Endothelial cell of umbilical vein (primary cell): Measurements from ENCODE around the gene NR1H3. TPM values are rescaled to one million over a fixed set of nuclear protein-coding genes. Genes with fewer than 3 reads are reported as not detected.

Experiments used
- BruUV-seq: library from RNA; stranded (reverse); fragments of 400-500 nt; replicated peaks from 2 replicates; lab custom pipeline; 2021; lab: Mats Ljungman, UMichigan
- CTCF ChIA-PET: fragments of 300-600, 350-600 bp; sonication (Branson Sonifier 250); formaldehyde crosslinking; loops from one replicate; lab custom pipeline; 2021; ENCODE audit warnings: antibody characterized with exemption, inconsistent platforms; lab: Charles Lee
- POLR2A ChIA-PET: fragments of 300-600, 350-600 bp; sonication (Branson Sonifier 250); formaldehyde crosslinking; loops from one replicate; lab custom pipeline; 2021; ENCODE audit warnings: antibody characterized with exemption, inconsistent platforms; lab: Charles Lee
- DNase-seq: peaks from one replicate; pipeline ENCODE4 v3.0.0-alpha.2; 2011; ENCODE audit warnings: low read depth, low spot score
- FAIRE-seq: peaks from 2 replicates; lab custom pipeline; 2011; peaks lifted over from hg19 to GRCh38; lab: Jason Lieb, UNC
- H2AFZ ChIP-seq: 2 replicates; pipeline ENCODE4 v1.6.0; 2012; ENCODE audit warnings: low read depth, low read length, control low read depth, inconsistent platforms
- H3K27ac ChIP-seq: 2 replicates; pipeline ENCODE4 v1.5.1; 2011; ENCODE audit warnings: low read depth, mild to moderate bottlenecking, control low read depth, low read length, moderate library complexity; ENCODE audit not compliant: insufficient read depth
- H3K27me3 ChIP-seq, 2 experiments: 2 replicates each; pipeline versions ENCODE4 v1.6.0 to v1.6.1; 2011; ENCODE audit warnings: low read length in 2 of 2, mixed read lengths in 1 of 2; ENCODE audit not compliant: control insufficient read depth in 2 of 2, insufficient read depth in 2 of 2
- H3K36me3 ChIP-seq, 2 experiments: 2 replicates in 1 of 2; 3 replicates in 1 of 2; pipeline ENCODE4 v1.5.1; 2011; ENCODE audit warnings: low read length in 2 of 2, mild to moderate bottlenecking in 1 of 2, moderate library complexity in 1 of 2; ENCODE audit not compliant: control insufficient read depth in 2 of 2, insufficient read depth in 2 of 2; ENCODE audit errors: extremely low read depth in 1 of 2
- H3K4me1 ChIP-seq: 3 replicates; pipeline ENCODE4 v1.5.1; 2011; ENCODE audit warnings: mild to moderate bottlenecking, low read length; ENCODE audit not compliant: control insufficient read depth, insufficient read depth; ENCODE audit errors: extremely low read depth
- H3K4me2 ChIP-seq: 2 replicates; pipeline ENCODE4 v1.6.1; 2011; ENCODE audit warnings: low read length, control low read depth, mixed read lengths; ENCODE audit not compliant: insufficient read depth
- H3K4me3 ChIP-seq, 3 experiments: fragments of 200-600 bp in 1 of 3; sonication (generic), shearing (Covaris generic) in 1 of 3; replicated peaks in 1 of 3; 2 replicates each; pipeline ENCODE4 v1.5.1; 2011 to 2016; ENCODE audit warnings: control low read depth in 3 of 3, low read length in 3 of 3, mild to moderate bottlenecking in 2 of 3, inconsistent platforms in 1 of 3, low read depth in 1 of 3, moderate library complexity in 1 of 3; ENCODE audit not compliant: insufficient read depth in 1 of 3
- H3K79me2 ChIP-seq: 2 replicates; pipeline ENCODE4 v1.6.0; 2012; ENCODE audit warnings: low read length, inconsistent platforms; ENCODE audit not compliant: control insufficient read depth, insufficient read depth
- H3K9ac ChIP-seq: replicated peaks from 2 replicates; pipeline ENCODE3; 2011; ENCODE audit warnings: low read length, control low read depth; ENCODE audit not compliant: insufficient read depth; ENCODE audit errors: extremely low read depth
- H3K9me1 ChIP-seq: replicated peaks from 3 replicates; pipeline ENCODE4 v1.6.0; 2011; ENCODE audit warnings: mild to moderate bottlenecking, low read length; ENCODE audit not compliant: control insufficient read depth, insufficient read depth; ENCODE audit errors: extremely low read depth
- H3K9me3 ChIP-seq: replicated peaks from 2 replicates; pipeline ENCODE4 v1.5.1; 2012; ENCODE audit warnings: low read length, inconsistent platforms; ENCODE audit not compliant: control insufficient read depth, insufficient read depth
- H4K20me1 ChIP-seq: replicated peaks from 2 replicates; pipeline ENCODE3; 2011; ENCODE audit warnings: mild to moderate bottlenecking, low read length; ENCODE audit not compliant: control insufficient read depth, insufficient read depth; ENCODE audit errors: extremely low read depth
- EZH2 ChIP-seq: IDR thresholded peaks from 2 replicates; pipeline ENCODE4 v1.6.1; 2012; ENCODE audit warnings: borderline replicate concordance, low read depth, mild to moderate bottlenecking, moderate library complexity, low read length, inconsistent platforms; ENCODE audit not compliant: severe bottlenecking
- FOS ChIP-seq: IDR thresholded peaks from 2 replicates; pipeline ENCODE4 v1.6.1; 2011; ENCODE audit warnings: mild to moderate bottlenecking, low read length, moderate library complexity, borderline replicate concordance; ENCODE audit not compliant: insufficient read depth
- GATA2 ChIP-seq: IDR thresholded peaks from 2 replicates; pipeline ENCODE4 v1.7.0; 2011; ENCODE audit warnings: low read depth, mild to moderate bottlenecking, moderate library complexity, mixed read lengths, low read length; ENCODE audit not compliant: insufficient read length, insufficient read depth
- JUN ChIP-seq: IDR thresholded peaks from 2 replicates; pipeline ENCODE4 v1.6.1; 2011; ENCODE audit warnings: borderline replicate concordance, low read depth; ENCODE audit not compliant: insufficient read length, insufficient read depth
- MYC ChIP-seq: IDR thresholded peaks from one replicate; pipeline ENCODE4 v1.6.1; 2011; ENCODE audit warnings: mild to moderate bottlenecking, low read depth, low read length
- POLR2A ChIP-seq: IDR thresholded peaks from 2 replicates; pipeline ENCODE4 v1.6.1; 2012; ENCODE audit warnings: low read depth, mild to moderate bottlenecking, control low read depth, low read length
- POLR2AphosphoS5 ChIP-seq: IDR thresholded peaks from 2 replicates; pipeline ENCODE4 v1.6.1; 2012; ENCODE audit warnings: low read depth, mild to moderate bottlenecking, control low read depth, low read length, moderate library complexity; ENCODE audit not compliant: insufficient read depth
- dilution Hi-C: fragments of 300-500 bp; cut with MboI; formaldehyde crosslinking; loops from one replicate; pipeline ENCODE4 v1.15.0; 2019; ENCODE audit warnings: low sequenced_read_pairs; ENCODE audit not compliant: extremely low pct_ligation_motif_present
- intact Hi-C: fragments of 100-400 bp; cut with micrococcal nuclease; formaldehyde crosslinking; loops from one replicate; pipeline ENCODE4 v1.10.0; 2022
- polyA plus RNA-seq, 4 experiments: library from polyadenylated mRNA; depleted of rRNA in 3 of 4; stranded (reverse) in 3 of 4; unstranded in 1 of 4; fragments of >200 nt; gene quantifications; 2 replicates each; pipeline versions ENCODE4 v1.2.1 to v1.2.3, GENCODE V29; 2011 to 2012; ENCODE audit warnings: missing spikeins in 1 of 4
- total RNA-seq: library from RNA; stranded (reverse); gene quantifications from 2 replicates; pipeline ENCODE4 v1.2.3, GENCODE V29; 2021
- TF ChIP-seq, protein P1 (sequence below): IDR thresholded peaks from 2 replicates; pipeline ENCODE4 v1.6.1; 2011; ENCODE audit not compliant: insufficient read depth, insufficient read length
- TF ChIP-seq, protein P2 (sequence below), 2 donors: IDR thresholded peaks; 1 replicate in 1 of 2; 2 replicates in 1 of 2; pipeline ENCODE4 v1.5.1; 2011; ENCODE audit warnings: low read length in 2 of 2, mild to moderate bottlenecking in 2 of 2, moderate library complexity in 2 of 2, control low read depth in 1 of 2, inconsistent platforms in 1 of 2, low read depth in 1 of 2; ENCODE audit not compliant: insufficient read depth in 1 of 2; ENCODE audit errors: extremely low read depth in 1 of 2

Gene NR1H3
- total and polyA plus RNA-seq, 2 donors (not counting 3 experiments of a cell fraction or from before 2014, with no cell fraction given), result 9.8 to 16.3 TPM

DNA sequence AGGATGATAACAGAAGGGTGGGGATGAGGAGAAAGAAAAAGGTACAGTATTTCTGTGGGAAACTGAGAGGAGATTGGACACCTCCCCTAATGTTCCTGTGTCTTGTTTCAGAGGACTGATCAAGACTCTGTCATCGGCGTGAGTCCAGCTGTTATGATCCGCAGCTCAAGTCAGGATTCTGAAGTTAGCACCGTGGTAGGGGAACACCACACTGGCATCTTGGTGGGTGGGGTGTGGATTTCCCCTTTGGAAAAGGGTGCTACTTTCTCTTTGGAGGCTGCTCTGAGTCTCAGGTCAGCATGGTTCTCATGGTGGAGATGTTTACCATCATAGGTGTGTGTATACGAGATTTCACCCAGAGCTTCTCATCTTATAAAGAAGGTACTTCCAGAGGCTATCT is 37.6 kb downstream of the NR1H3 start:
- POLR2A ChIA-PET, result interaction anchor here (0.7 kb wide), 1 partner anchor 155 kb away, joined by 3 read pairs; no protein-coding TSS in a partner anchor
- Histone ChIP-seq H3K27ac (no peak overlapping the region), H3K4me1 (no peaks in the 10 kb centered on the region), H3K9me1 (no peaks in the 10 kb centered on the region), H3K36me3 (peaks cover 12 to 29% of the 10 kb centered on the region in 2 experiments), H4K20me1 (no peaks in the 10 kb centered on the region), H3K27me3 (no peaks in the 10 kb centered on the region), H3K79me2 (no peaks in the 10 kb centered on the region), H3K4me3 (no peak overlapping the region), H3K9me3 (no peaks in the 10 kb centered on the region), H2AFZ (no peak overlapping the region), H3K4me2 (no peak overlapping the region), H3K9ac (no peak overlapping the region)
- intact Hi-C loops, result no loop called here
- CTCF ChIA-PET, result interaction anchor here (0.9 to 2.1 kb wide), 2 partner anchors 11 to 59 kb away, joined by 3 to 8 read pairs; no protein-coding TSS in a partner anchor
- no TSS peak for BruUV-seq
- TF ChIP-seq GATA2, result no peak
- no peak for TF ChIP-seq FOS
- TF ChIP-seq EZH2, result no peak
- FAIRE-seq (no peak), DNase-seq (no peak)
- dilution Hi-C loops, result no loop called here

DNA sequence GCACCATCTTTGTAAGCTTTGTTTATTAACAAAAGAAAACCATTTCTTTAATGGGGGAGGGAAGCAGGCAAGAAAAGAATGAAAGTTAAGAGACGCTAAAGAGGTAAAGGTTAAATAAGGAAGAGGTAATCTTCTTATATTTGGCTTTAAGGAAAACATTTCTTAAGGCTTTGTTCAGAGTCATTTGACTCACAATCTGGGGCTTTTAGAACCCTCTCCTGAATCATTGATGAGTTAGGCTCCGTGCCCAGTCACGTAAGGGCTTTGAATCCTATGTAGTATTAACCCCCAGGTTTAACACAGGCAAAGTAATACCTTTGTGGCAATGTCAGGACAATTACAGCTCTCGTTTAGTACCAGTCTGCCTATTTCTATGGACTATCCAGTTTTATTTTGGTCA is 38.2 kb downstream of the NR1H3 start:
- ChIA-PET POLR2A (interaction anchor here (0.6 to 0.7 kb wide), 2 partner anchors 155 to 877 kb away, joined by 3 to 4 read pairs; no protein-coding TSS in a partner anchor), CTCF (interaction anchor here (0.9 to 2.1 kb wide), 2 partner anchors 11 to 59 kb away, joined by 3 to 8 read pairs; no protein-coding TSS in a partner anchor)
- Histone ChIP-seq H3K9ac (no peak overlapping the region), H2AFZ (no peak overlapping the region), H3K27ac (no peak overlapping the region), H3K4me3 (no peak overlapping the region), H3K27me3 (no peaks in the 10 kb centered on the region), H3K4me2 (no peak overlapping the region), H3K9me3 (no peaks in the 10 kb centered on the region), H3K79me2 (no peaks in the 10 kb centered on the region), H3K4me1 (no peaks in the 10 kb centered on the region), H3K9me1 (no peaks in the 10 kb centered on the region), H3K36me3 (peaks cover 12 to 24% of the 10 kb centered on the region in 2 experiments), H4K20me1 (no peaks in the 10 kb centered on the region)
- BruUV-seq, result no TSS peak
- dilution Hi-C loops, result no loop called here
- intact Hi-C loops, result no loop called here
- TF ChIP-seq MYC (no peak), FOS (no peak), POLR2AphosphoS5 (no peak), JUN (no peak), POLR2A (no peak), EZH2 (no peak), GATA2 (no peak)
- TF ChIP-seq, protein P1, sequence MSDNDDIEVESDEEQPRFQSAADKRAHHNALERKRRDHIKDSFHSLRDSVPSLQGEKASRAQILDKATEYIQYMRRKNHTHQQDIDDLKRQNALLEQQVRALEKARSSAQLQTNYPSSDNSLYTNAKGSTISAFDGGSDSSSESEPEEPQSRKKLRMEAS, result no peak
- TF ChIP-seq, protein P2, sequence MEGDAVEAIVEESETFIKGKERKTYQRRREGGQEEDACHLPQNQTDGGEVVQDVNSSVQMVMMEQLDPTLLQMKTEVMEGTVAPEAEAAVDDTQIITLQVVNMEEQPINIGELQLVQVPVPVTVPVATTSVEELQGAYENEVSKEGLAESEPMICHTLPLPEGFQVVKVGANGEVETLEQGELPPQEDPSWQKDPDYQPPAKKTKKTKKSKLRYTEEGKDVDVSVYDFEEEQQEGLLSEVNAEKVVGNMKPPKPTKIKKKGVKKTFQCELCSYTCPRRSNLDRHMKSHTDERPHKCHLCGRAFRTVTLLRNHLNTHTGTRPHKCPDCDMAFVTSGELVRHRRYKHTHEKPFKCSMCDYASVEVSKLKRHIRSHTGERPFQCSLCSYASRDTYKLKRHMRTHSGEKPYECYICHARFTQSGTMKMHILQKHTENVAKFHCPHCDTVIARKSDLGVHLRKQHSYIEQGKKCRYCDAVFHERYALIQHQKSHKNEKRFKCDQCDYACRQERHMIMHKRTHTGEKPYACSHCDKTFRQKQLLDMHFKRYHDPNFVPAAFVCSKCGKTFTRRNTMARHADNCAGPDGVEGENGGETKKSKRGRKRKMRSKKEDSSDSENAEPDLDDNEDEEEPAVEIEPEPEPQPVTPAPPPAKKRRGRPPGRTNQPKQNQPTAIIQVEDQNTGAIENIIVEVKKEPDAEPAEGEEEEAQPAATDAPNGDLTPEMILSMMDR (IDR thresholded peaks at IDR 0.05; ENCODE audit: extremely low read depth in 1 of 2, insufficient read depth in 1 of 2, low read depth in 1 of 2, low read length in 2 of 2), result no peak
- no peak for FAIRE-seq
- no peak for DNase-seq
